NCI-H146 treated with DMSO at 0.1 percent for 48 hours (cell line): Measurements from ENCODE around the gene ACCSL.

Source experiments
- DNase-seq: peaks from one replicate; lab custom pipeline; 2025; ENCODE audit not compliant: unreplicated experiment; lab: John Stamatoyannopoulos, UW

ACCSL gene

GRCh38 chr11:44049832-44050231, 2.1 kb downstream of the ACCSL start:
- DNase-seq = no peak

- no peak for DNase-seq
These were observed 3.4 kb downstream of the ACCSL start for GRCh38 chr11:44051171-44051570.

- DNase-seq = no peak
These were observed 9.6 kb downstream of the ACCSL start for GRCh38 chr11:44057340-44057739.

- no peak for DNase-seq
These were observed 10.5 kb downstream of the ACCSL start for GRCh38 chr11:44058275-44058674.

GRCh38 chr11:44065161-44065661, 17.4 kb downstream of the ACCSL start:
- DNase-seq = no peak

- peak; percentile 95 for DNase-seq
These were observed 18.3 kb downstream of the ACCSL start, which contains the start of gene ACCS for GRCh38 chr11:44065841-44066731. Gene ACCS (plus strand): TSS chr11:44066270. CDS start chr11:44067628, 1,358 bp downstream.

GRCh38 chr11:44066732-44067141, 19.0 kb downstream of the ACCSL start:
- DNase-seq = no peak

GRCh38 chr11:44067266-44067665, 19.5 kb downstream of the ACCSL start:
- DNase-seq = no peak

- DNase-seq = no peak
These were observed 20.4 kb downstream of the ACCSL start for GRCh38 chr11:44068180-44068579.

GRCh38 chr11:44071157-44071556, 23.4 kb downstream of the ACCSL start:
- no peak for DNase-seq

GRCh38 chr11:44072757-44073658, 25.2 kb downstream of the ACCSL start:
- no peak for DNase-seq

- DNase-seq = no peak
These were observed 31.0 kb downstream of the ACCSL start for GRCh38 chr11:44078794-44079193.

- DNase-seq = no peak
These were observed 31.6 kb downstream of the ACCSL start for GRCh38 chr11:44079376-44079775.

- DNase-seq = no peak
These were observed 33.2 kb downstream of the ACCSL start for GRCh38 chr11:44080951-44081350.

- no peak for DNase-seq
These were observed 34.9 kb downstream of the ACCSL start for GRCh38 chr11:44082645-44083044.

- DNase-seq = no peak
These were observed 35.7 kb downstream of the ACCSL start for GRCh38 chr11:44083433-44083832.

- no peak for DNase-seq
These were observed 36.1 kb downstream of the ACCSL start for GRCh38 chr11:44083906-44084305.

- no peak for DNase-seq
These were observed 37.5 kb downstream of the ACCSL start for GRCh38 chr11:44085330-44085729.

- DNase-seq = no peak
These were observed 40.6 kb downstream of the ACCSL start for GRCh38 chr11:44088377-44088776.

GRCh38 chr11:44088871-44089270, 41.1 kb downstream of the ACCSL start:
- DNase-seq = no peak

GRCh38 chr11:44090539-44090938, 42.8 kb downstream of the ACCSL start:
- DNase-seq = no peak
